Ovary (tissue), 3 donors: ENCODE results near the gene OR2AT4.

Source experiments
- CTCF ChIP-seq, 3 donors: fragments of 450-650 bp in 2 of 3; fragments of 200-600 bp in 1 of 3; IDR thresholded peaks; one replicate each; pipeline versions ENCODE4 v1.5.1 to v1.8.0; 2016 to 2022; ENCODE audit warnings: antibody characterized with exemption in 3 of 3, mild to moderate bottlenecking in 1 of 3
- EP300 ChIP-seq: sonication (generic); formaldehyde crosslinking; IDR thresholded peaks from one replicate; pipeline ENCODE4 v1.6.1; 2017; ENCODE audit warnings: antibody characterized with exemption
- POLR2A ChIP-seq: fragments of 450-650 bp; IDR thresholded peaks from one replicate; pipeline ENCODE4 v1.6.1; 2017; ENCODE audit warnings: antibody characterized with exemption, mild to moderate bottlenecking, moderate library complexity
- donor health status: DM: no; HTN: no; CAD: no.

- TF ChIP-seq POLR2A (no peak), CTCF (IDR thresholded peaks at IDR 0.05) (no peak), EP300 (no peak)
These were observed 41.2 kb downstream of the OR2AT4 start for GRCh38 chr11:75055511-75055910.
